Large intestine (tissue), 3 donors: ENCODE data around the gene OTUD1. TPM values are rescaled to one million over a fixed set of nuclear protein-coding genes. Genes with fewer than 3 reads are reported as not detected.

Experiments used
- DNase-seq, 2 donors: peaks; one replicate each; pipeline versions ENCODE4 v3.0.0 to v3.0.0-alpha.2; 2013
- H3K27ac ChIP-seq: one replicate; pipeline ENCODE4 v1.5.1; 2013; ENCODE audit warnings: low read length
- H3K27me3 ChIP-seq: 2 replicates; pipeline ENCODE4 v1.6.1; 2013; ENCODE audit warnings: low read length; ENCODE audit not compliant: control insufficient read depth, insufficient read depth
- H3K36me3 ChIP-seq: 2 replicates; pipeline ENCODE4 v1.6.1; 2013; ENCODE audit warnings: low read length; ENCODE audit not compliant: control insufficient read depth, insufficient read depth
- H3K4me1 ChIP-seq: one replicate; pipeline ENCODE4 v1.6.1; 2013; ENCODE audit warnings: low read length; ENCODE audit not compliant: control insufficient read depth, insufficient read depth
- H3K4me3 ChIP-seq: one replicate; pipeline ENCODE4 v1.5.1; 2013; ENCODE audit warnings: low read length
- H3K9me3 ChIP-seq: one replicate; pipeline ENCODE4 v1.6.1; 2013; ENCODE audit warnings: mild to moderate bottlenecking, low read depth, low read length, moderate library complexity; ENCODE audit not compliant: control insufficient read depth
- WGBS: methylation state at CpG from one replicate; pipeline ENCODE4 v1.1.5; 2013; ENCODE audit warnings: low lambda C conversion rate; ENCODE audit not compliant: insufficient coverage; 5-methylcytosine and 5-hydroxymethylcytosine counted together
- polyA plus RNA-seq: library from polyadenylated mRNA; unstranded; fragments of 120-200 nt; gene quantifications from one replicate; pipeline ENCODE4 v1.2.1, GENCODE V29; 2013

Gene OTUD1
- polyA plus RNA-seq, 1 donor, result 12.9 TPM

DNA sequence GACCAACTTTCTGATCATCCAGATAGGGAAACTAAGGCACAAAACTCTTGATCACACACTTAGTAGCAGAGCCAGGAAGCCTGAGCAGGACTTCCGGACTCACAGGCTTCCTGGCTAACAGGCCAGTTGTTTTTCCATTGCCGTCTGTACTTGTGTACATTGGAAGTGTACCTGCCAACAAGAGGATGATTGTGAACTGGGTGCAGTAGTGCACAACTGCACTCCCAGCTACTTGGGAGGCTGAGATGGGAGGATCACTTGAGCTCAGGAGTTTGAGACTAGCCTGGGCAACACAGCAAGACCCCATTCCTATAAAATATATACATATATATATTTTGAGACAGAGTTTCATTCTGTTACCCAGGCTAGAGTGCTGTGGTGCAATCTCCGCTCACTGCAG is 35.2 kb upstream of the OTUD1 start:
- no CpG with 5 or more reads among the region's 3 CpGs for WGBS
- Histone ChIP-seq H3K4me1 (no peaks in the 10 kb centered on the region), H3K36me3 (no peaks in the 10 kb centered on the region), H3K27me3 (no peaks in the 10 kb centered on the region), H3K27ac (no peak overlapping the region), H3K9me3 (no peaks in the 10 kb centered on the region), H3K4me3 (no peak overlapping the region)
- DNase-seq, result no peak

DNA sequence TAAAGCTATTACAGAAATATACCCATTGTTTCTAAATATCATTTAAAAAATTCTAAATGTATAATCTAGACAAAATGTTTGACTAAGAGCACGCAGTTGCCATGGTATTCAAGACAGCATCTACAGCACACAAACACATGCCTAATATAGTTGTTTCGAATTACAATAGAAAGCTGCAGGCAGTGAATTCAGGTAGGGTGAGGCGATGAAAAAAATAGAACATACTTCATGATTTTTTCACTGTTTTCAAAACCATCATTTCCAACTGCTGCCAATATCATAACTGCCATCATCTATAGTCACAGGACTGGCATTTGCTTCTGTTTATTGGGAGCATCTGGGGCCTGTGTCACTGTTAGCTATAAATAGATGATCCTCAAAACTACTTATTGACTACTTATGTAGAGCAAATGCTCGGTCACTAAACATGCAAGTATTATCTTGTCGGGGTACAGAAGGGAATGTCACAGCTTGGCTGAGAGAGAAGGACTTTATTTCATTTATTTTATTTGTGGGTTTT is 34.4 kb upstream of the OTUD1 start:
- WGBS, result no CpG with 5 or more reads among the region's 5 CpGs
- no peak for DNase-seq
- Histone ChIP-seq H3K4me3 (no peak overlapping the region), H3K4me1 (no peaks in the 10 kb centered on the region), H3K36me3 (no peaks in the 10 kb centered on the region), H3K9me3 (no peaks in the 10 kb centered on the region), H3K27ac (no peak overlapping the region), H3K27me3 (no peaks in the 10 kb centered on the region)

- no peak overlapping the region for H3K4me3 ChIP-seq
- no peaks in the 10 kb centered on the region for H3K36me3 ChIP-seq
- no CpG with 5 or more reads among the region's 3 CpGs for WGBS
- H3K27ac ChIP-seq, result no peak overlapping the region
- DNase-seq, result peak in 1 of 2 donors; percentile 24
- H3K4me1 ChIP-seq, result no peaks in the 10 kb centered on the region
- no peaks in the 10 kb centered on the region for H3K27me3 ChIP-seq
- H3K9me3 ChIP-seq, result no peaks in the 10 kb centered on the region
These were observed 33.3 kb upstream of the OTUD1 start for GRCh38 chr10:23405540-23405939.

DNA sequence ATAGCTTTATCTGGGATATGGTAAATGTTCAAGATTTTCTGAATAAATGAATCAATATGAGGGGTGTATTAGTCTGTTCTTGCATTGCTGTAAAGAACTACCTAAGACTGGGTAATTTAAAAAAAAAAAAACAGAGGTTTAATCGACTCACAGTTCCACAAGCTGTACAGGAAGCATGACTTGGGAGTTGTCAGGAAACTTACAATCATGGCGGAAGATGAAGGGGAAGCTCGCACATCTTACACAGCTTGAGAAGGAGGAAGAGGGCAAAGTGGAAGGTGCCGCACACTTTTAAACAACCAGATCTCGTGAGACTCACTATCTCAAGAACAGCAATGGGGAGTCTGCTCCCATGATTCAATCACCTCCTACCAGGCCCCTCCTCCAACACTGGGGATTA is 32.5 kb upstream of the OTUD1 start:
- Histone ChIP-seq H3K9me3 (no peaks in the 10 kb centered on the region), H3K27ac (no peak overlapping the region), H3K4me3 (no peak overlapping the region), H3K36me3 (no peaks in the 10 kb centered on the region), H3K4me1 (no peaks in the 10 kb centered on the region), H3K27me3 (no peaks in the 10 kb centered on the region)
- DNase-seq, result no peak
- 75% methylated on average over 1 of the region's 5 CpGs for WGBS

GRCh38 chr10:23408330-23408976 is 30.4 kb upstream of the OTUD1 start:
- no CpG with 5 or more reads among the region's 8 CpGs for WGBS
- Histone ChIP-seq H3K27me3 (no peaks in the 10 kb centered on the region), H3K4me1 (no peaks in the 10 kb centered on the region), H3K36me3 (no peaks in the 10 kb centered on the region), H3K4me3 (no peak overlapping the region), H3K9me3 (no peaks in the 10 kb centered on the region), H3K27ac (no peak overlapping the region)
- peak in 1 of 2 donors; percentile 11 for DNase-seq

DNA sequence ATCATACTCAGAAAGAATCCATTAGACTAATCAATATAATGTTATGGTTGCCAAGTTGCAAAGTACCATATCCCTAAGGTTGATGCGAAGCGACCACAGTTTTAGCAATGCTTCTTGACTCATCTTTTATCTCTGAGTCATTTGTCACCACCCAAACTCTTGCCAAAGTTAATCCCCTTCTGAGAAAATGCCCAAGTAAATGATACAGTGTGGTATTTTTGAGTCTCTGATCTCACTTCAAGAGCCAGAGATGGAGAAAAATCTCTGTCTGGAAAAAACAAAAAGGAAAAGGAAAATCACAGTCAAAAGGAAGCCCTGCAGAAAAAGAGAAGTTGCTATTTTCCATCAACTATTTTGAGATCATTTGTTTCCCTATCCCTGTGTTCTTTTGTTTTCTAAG is 26.7 kb upstream of the OTUD1 start:
- Histone ChIP-seq H3K36me3 (no peaks in the 10 kb centered on the region), H3K4me1 (no peaks in the 10 kb centered on the region), H3K27me3 (no peaks in the 10 kb centered on the region), H3K27ac (no peak overlapping the region), H3K9me3 (no peaks in the 10 kb centered on the region), H3K4me3 (no peak overlapping the region)
- no CpG with 5 or more reads among the region's 2 CpGs for WGBS
- no peak for DNase-seq

GRCh38 chr10:23413629-23414089 is 25.2 kb upstream of the OTUD1 start:
- Histone ChIP-seq H3K4me1 (no peaks in the 10 kb centered on the region), H3K36me3 (no peaks in the 10 kb centered on the region), H3K27ac (no peak overlapping the region), H3K4me3 (no peak overlapping the region), H3K27me3 (no peaks in the 10 kb centered on the region), H3K9me3 (no peaks in the 10 kb centered on the region)
- WGBS, result 100% methylated on average over 2 of the region's 5 CpGs
- DNase-seq, result no peak

DNA sequence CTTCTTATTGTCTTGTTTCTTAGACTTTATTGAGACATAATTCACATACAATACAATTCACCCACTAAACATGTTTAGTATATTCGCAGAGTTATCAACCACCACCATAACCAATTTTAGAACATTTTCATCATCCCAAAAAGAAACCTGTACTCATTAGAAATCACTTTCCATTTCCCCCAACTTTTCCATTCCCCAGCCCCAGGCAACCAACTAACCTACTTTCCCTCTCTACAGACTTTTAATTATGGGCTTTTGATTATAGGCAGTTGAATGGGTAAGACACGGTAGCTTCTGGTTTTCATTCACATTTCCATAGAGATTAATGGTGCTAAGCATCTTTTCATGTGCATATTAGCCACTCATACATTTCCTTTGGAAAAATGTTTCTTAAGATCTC is 24.2 kb upstream of the OTUD1 start:
- no peaks in the 10 kb centered on the region for H3K4me1 ChIP-seq
- H3K27me3 ChIP-seq, result no peaks in the 10 kb centered on the region
- no peak for DNase-seq
- H3K27ac ChIP-seq, result no peak overlapping the region
- WGBS, result 100% methylated on average over 2 of the region's 2 CpGs
- no peaks in the 10 kb centered on the region for H3K9me3 ChIP-seq
- no peak overlapping the region for H3K4me3 ChIP-seq
- H3K36me3 ChIP-seq, result no peaks in the 10 kb centered on the region

GRCh38 chr10:23417254-23417653 is 21.6 kb upstream of the OTUD1 start:
- DNase-seq, result no peak
- no peak overlapping the region for H3K27ac ChIP-seq

GRCh38 chr10:23418051-23418681 is 20.7 kb upstream of the OTUD1 start:
- Histone ChIP-seq H3K9me3 (no peaks in the 10 kb centered on the region), H3K4me1 (no peaks in the 10 kb centered on the region), H3K4me3 (no peak overlapping the region), H3K36me3 (no peaks in the 10 kb centered on the region), H3K27me3 (no peaks in the 10 kb centered on the region), H3K27ac (no peak overlapping the region)
- DNase-seq, result no peak
- no CpG with 5 or more reads among the region's 3 CpGs for WGBS

More at GRCh38 chr10:23417254-23417653, 21.6 kb upstream of the OTUD1 start:
- H3K9me3 ChIP-seq, result no peaks in the 10 kb centered on the region
- no peak overlapping the region for H3K4me3 ChIP-seq
- no peaks in the 10 kb centered on the region for H3K36me3 ChIP-seq
- H3K27me3 ChIP-seq, result no peaks in the 10 kb centered on the region
- H3K4me1 ChIP-seq, result no peaks in the 10 kb centered on the region
- WGBS, result no CpG with 5 or more reads among the region's 1 CpG
